HG03520 (cell line): ENCODE measurements around the gene ELOVL2.

Experiments used
- ATAC-seq: cut with Tn5 transposase; IDR thresholded peaks from one replicate; pipeline ENCODE4 v1.9.1; 2021; ENCODE audit warnings: mild to moderate bottlenecking, moderate library complexity; ENCODE audit not compliant: unreplicated experiment

Gene ELOVL2

DNA sequence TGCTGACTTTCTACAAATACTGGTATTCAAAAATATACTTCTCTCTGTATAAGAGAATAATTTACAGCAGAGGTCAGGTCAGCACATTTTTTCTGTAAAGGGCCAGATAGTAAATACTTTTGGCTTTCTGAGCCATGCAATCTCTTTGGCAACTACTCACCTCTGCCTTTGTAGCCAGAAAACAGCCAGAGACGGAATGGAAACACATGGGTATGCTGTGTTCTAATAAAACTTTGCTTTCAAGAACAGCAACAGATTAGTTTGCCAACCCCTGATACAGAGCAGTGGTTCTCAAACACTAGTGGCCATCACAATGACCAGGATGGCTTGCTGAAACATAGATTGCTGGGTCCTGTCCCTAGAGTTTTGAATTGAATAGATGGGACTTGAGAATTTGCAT, 111.0 kb downstream of the ELOVL2 start:
- no peak for ATAC-seq
